NCI-H748 (cell line): ENCODE measurements around the gene NAT8L.

Experiments
- DNase-seq: peaks from one replicate; lab custom pipeline; 2025; ENCODE audit not compliant: unreplicated experiment; lab: John Stamatoyannopoulos, UW

The NAT8L gene

DNA sequence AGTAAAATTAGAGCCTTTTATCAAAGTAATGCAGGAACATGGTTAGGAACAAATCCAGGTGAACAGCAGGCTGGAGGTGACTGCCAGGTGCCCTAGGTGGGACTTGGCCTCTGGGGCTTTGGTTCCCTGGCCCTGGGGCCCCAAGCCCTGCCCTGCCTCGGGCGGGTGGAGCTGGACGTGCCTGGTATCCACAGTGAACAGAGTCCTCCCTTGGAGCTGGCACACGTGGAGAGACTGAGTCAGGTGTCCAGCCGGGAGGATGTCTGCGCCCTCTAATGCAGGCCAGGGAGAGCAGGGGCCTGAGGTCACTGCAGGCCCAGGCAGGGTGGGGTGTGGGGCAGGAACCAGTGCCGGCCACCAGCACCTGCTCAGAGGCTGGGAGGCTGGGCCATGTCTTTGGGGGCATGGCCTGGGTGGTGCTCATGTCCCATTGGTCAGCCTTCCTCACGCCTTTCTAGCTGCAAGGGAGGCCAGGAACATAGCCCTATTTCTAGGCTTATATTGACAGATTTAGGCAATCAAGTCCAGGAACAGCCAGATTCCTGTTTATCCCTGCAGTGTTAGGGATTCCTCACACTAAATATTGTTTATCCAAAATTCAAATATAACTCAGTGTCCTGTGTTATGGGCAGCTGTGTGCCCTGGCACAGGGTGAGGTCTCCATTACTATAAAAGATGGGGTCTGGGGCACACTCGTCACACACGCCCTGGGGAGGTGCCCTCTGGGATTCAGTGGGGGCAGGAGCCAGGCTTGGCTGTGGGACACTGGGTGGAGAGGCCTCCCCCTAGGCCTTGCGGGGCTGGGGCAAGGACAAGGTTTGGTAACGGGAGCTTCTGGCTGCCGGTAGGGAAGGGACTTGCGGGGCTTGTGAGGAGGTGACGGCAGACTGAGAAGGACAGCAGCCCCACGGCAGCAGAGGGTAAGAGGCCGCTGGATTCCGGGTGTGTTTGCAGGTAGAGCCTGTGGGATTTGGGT lies 14.3 kb upstream of the NAT8L start:
- no peak for DNase-seq

DNA sequence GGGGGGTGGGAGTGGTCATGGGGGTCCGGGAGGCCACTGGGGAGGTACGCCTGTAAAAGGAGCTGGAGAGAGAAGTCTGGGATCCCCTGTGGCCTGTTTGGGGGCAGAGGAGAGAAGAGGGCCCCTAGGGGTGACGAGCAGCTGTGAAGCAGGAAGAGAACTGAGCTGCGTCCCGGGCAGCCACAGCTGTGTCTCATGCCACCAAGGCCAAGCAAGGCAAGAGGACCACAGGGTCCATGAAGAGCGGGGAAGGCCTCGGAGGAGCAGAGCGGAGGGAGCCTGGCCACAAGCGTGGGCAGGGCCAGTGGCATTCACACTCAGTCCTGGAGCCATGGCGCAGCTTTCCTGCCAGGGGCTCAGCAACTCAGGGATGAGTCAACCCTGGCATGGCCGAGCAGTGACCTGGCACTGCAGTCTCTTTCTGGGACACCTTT lies 13.6 kb upstream of the NAT8L start:
- DNase-seq: peak; percentile 6

DNA sequence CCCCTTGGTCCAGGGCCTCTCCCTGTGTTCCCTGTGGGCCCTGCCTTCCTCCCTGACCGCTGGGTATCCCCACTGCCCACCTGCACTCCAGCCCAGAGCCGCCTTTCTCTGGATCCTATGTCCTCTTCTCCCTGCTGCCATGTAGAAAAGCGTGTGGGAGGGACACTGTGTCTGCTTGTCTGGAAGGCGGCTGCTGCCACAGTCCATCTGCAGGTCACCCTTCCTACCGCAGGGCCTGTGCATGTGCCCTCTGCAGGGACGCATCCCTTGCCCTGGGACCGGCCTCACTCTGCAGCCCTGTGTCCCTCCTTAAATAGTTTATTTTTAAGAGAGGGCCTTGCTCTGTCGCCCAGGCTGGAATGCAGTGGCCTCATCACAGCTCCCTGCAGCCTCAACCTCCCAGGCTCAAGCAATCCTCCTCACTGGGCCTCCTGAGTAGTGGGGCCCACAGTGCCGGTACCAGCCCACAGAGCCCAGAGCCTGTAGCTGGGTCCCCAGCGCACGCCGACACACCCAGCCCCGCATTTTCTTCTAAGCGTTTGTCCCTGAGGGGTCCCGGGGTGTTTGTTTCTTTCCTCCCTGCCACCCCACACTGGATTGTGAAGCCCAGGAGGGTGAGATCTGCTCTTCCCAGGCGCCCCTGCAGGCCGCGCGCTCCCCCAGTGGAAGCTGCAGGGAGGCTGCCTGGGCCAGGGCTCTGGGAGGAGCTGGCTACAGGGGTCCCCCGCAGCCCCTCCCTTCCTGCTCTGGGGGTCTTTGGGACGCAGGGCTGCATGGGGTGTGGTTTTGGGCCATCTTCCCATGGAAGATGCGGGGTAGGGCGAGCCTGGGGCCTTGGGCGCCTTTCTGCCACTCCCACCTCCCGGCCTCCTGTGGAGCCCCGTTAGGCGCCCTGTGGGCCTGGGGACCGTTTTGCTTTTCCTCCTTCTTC lies 12.8 kb upstream of the NAT8L start:
- no peak for DNase-seq

GRCh38 chr4:2047031-2047660 lies 12.0 kb upstream of the NAT8L start:
- DNase-seq: no peak

GRCh38 chr4:2047781-2048581 lies 11.1 kb upstream of the NAT8L start:
- no peak for DNase-seq

DNA sequence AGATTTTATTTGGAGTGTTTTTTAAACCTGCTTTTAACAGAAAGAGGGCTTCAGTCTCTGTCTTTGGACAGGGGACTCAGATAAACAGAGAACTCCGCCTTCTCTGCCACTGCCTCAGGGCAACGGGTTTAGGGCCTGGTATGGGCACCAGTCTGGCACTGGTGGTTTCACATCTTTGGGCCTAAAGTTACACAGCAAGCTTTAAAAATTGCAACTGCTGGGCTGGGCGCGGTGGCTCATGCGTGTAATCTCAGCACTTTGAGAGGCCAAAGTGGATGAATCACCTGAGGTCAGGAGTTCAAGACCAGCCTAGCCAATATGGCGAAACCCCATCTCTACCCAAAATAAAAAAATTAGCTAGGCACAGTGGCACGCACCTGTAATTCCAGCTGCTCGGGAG lies 10.3 kb upstream of the NAT8L start:
- no peak for DNase-seq

GRCh38 chr4:2049381-2049780 lies 9.7 kb upstream of the NAT8L start:
- DNase-seq: no peak

DNA sequence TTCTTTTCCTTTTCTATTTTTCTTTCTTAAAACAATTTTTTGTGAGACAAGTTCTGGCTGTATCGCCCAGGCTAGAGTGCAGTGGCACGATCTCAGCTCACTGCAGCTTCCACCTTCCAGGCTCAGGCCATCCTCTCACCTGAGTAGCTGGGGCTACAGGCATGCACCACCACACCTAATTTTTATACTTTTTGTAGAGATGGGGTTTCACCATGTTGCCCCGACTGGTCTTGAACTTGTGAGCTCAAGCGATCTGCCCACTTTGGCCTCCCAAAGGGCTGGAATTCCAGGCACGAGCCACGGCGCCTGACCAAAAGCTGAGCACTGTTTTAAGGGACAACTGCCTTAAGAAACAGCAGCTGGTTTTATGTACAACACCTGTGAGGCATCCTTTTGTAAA lies 9.3 kb upstream of the NAT8L start:
- no peak for DNase-seq

- no peak for DNase-seq
Measured at GRCh38 chr4:2051086-2051485, 8.0 kb upstream of the NAT8L start.

DNA sequence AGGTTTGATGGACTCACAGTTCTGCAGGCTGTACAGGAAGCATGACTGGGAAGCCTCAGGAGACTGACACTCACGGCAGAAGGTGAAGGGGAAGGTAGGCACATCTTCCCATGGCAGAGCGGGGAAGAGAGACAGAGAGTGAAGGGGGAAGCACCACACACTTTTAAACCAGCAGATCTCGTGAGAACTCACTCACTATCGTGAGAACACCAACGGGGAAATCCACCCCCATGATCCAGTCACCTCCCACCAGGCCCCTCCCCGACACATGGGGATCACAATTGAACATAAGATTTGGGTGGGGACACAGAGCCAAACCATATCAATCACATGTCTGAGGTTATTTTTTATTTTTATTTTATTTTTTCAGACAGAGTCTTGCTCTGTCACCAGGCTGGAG lies 4.9 kb upstream of the NAT8L start:
- DNase-seq: no peak

- DNase-seq: no peak
Measured at GRCh38 chr4:2057382-2058065, 1.6 kb upstream of the NAT8L start.

GRCh38 chr4:2058264-2059045 lies 672 bp upstream of the NAT8L start:
- peak; percentile 41 for DNase-seq

DNA sequence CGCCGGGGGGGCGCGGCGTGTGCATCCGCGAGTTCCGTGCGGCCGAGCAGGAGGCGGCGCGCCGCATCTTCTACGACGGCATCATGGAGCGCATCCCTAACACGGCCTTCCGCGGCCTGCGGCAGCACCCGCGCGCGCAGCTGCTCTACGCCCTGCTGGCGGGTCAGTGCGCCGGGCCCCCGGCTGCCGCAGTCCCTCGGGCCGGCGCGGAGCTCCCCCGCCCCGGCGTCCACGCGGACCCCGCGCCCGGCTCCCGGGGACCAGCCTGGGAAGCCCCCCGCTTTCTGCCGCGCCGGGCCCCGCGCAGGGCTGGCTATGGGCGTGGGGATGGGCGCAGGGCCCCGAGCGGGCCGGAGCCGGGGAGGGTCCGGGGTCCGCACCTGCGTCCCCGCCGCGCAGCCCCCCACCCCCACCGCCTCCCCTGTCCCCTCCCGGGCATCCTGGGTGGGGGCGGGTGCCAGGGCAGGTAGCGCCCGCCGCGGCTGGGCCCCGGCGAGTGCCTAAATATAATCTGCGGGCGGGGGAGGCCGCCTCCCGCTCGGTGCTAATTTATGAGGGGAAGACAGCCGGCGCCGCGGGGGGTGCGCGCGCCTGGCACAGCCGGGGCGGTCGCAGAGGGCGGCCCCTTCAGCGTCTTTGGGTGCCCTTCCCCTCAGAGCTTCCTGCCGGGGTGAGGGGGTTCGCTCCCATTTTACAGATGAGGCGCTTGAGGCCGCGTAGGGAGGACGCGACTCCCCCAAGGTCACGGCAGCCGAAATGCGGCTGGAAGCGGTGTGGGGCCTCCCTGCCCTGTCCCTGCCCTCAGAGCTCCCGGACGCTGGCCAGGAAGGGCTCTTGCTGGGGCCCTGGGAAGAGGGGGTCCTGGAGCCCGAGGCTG lies 837 bp downstream of the NAT8L start:
- peak; percentile 26 for DNase-seq

- DNase-seq: no peak
Measured at GRCh38 chr4:2060611-2061185, 1.6 kb downstream of the NAT8L start.

GRCh38 chr4:2061186-2062131 lies 2.3 kb downstream of the NAT8L start:
- no peak for DNase-seq

DNA sequence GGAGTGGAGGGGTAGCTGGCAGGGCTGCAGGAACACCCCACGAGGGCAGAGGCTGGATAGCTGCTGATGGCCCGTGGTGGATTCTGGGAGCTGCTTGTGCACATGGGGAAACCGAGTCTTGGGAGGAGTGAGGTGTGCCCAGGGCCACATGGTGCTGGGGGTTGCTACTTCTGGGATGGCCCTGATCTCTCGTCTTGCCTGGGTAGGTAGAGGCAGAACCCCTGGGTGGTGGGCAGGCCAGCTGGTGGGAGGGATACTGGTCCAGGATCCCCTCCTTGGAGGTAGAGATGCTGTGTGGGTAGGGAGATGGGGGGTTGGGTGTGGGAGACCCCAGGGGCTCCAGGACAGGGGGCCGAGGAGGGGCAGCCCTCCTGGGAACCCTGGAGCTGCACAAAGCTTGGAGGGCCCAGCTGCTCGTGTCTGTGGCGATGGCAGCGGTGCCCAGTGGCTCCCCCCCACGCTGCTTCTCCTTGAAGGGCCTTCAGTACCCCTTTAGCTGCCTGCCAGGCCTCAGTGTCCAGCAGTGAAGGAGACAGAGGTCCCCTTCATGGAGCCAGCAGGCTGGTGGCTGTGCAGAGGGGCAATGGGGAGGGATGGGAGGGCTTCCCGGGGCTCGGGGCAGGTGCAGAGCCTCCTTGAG lies 3.2 kb downstream of the NAT8L start:
- DNase-seq: no peak
